Esophagus squamous epithelium (tissue), 5 donors: ENCODE measurements around the gene HOXB5. TPM values are rescaled to one million over a fixed set of nuclear protein-coding genes. Genes with fewer than 3 reads are reported as not detected.

Experiments used
- DNase-seq: peaks from one replicate; lab custom pipeline; 2025; lab: John Stamatoyannopoulos, UW
- H3K27ac ChIP-seq, 4 donors: fragments of 200-600 bp; sonication (generic); one replicate each; pipeline ENCODE4 v1.5.1; 2016 to 2019; ENCODE audit warnings: mild to moderate bottlenecking in 1 of 4
- H3K27me3 ChIP-seq, 4 donors: fragments of 200-600 bp; sonication (generic); 1 replicate in 3 of 4; 2 replicates in 1 of 4; pipeline versions ENCODE4 v1.5.1 to v1.6.0; 2017 to 2021; ENCODE audit warnings: antibody characterized with exemption in 1 of 4
- H3K36me3 ChIP-seq, 3 donors: fragments of 200-600 bp; sonication (generic); one replicate each; pipeline ENCODE4 v1.5.1; 2016 to 2019
- H3K4me1 ChIP-seq, 3 donors: fragments of 200-600 bp; sonication (generic); one replicate each; pipeline ENCODE4 v1.5.1; 2017 to 2019
- H3K4me3 ChIP-seq, 4 donors: fragments of 200-600 bp; sonication (generic); 1 replicate in 3 of 4; 2 replicates in 1 of 4; pipeline ENCODE4 v1.5.1; 2016 to 2019; ENCODE audit warnings: mild to moderate bottlenecking in 2 of 4, moderate library complexity in 1 of 4
- H3K9me3 ChIP-seq, 3 donors: fragments of 200-600 bp; sonication (generic); one replicate each; pipeline ENCODE4 v1.5.1; 2016 to 2019
- CTCF ChIP-seq, 6 experiments: fragments of 450-650 bp in 4 of 6; fragments of 200-600 bp in 2 of 6; sonication (generic) in 2 of 6; IDR thresholded peaks; one replicate each; pipeline ENCODE4 v1.5.1; 2016 to 2019; ENCODE audit warnings: antibody characterized with exemption in 6 of 6, mild to moderate bottlenecking in 4 of 6, moderate library complexity in 4 of 6
- POLR2A ChIP-seq, 4 donors: fragments of 450-650 bp; IDR thresholded peaks; one replicate each; pipeline ENCODE4 v1.6.1; 2017; ENCODE audit warnings: antibody characterized with exemption in 4 of 4, mild to moderate bottlenecking in 4 of 4, moderate library complexity in 3 of 4
- WGBS, 2 donors: methylation state at CpG; one replicate each; pipeline ENCODE4 v1.1.5; 2018; 5-methylcytosine and 5-hydroxymethylcytosine counted together
- intact Hi-C: fragments of 100-400 bp; cut with DNase I; formaldehyde crosslinking; loops from one replicate; pipeline ENCODE4 v1.15.0; 2022
- total RNA-seq, 4 donors: library from RNA; depleted of rRNA; stranded (reverse); fragments of >200 nt; gene quantifications; one replicate each; pipeline ENCODE4 v1.1.0, GENCODE V29; 2016
- donor health status: DM: yes; HTN: yes; CAD: no.

Gene HOXB5
- total RNA-seq, 4 donors from 2014 or later = not detected

DNA sequence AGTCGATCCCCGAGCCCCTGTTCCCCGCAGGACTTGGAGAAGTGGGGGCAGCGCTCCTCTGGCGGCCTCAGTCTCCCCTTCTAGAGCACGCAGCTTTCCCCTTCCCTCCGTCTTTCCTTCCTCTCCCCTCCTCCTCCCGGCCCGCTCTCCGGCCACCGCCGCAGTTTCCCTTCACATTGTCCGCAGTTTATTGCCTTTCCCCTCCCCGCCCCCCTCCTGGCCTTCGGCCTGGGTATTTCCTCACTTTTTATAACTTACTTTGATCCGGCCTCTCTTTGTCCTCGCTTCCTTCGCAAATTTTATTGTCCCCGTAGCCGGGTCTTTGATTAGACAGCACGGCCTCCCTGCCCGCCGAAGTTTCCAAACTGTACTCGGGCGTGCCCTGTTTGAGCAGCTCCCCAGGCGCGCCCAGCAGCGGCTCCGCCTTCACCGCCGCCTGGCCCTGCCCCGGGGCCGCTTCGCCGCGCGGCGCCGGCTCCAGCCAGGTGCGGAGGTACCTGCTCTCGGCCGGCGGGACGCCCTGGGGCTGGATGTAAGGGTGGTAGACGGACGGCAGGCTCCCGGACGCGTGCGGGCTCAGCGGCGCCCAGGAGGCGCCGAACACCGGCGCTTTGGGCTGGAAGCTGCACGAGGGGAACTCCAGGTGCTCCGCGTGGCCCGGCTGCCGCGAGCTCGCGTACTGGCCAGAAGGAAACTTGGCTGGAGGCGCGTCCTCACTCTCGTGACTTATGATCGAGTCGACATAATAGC lies 32.1 kb upstream of the HOXB5 start:
- Histone ChIP-seq H3K4me1 (peaks cover 22 to 26% (median 23%) of the 10 kb centered on the region in 3 donors), H3K9me3 (no peaks in the 10 kb centered on the region), H3K4me3 (peak overlapping the region in 3 of 4 donors; percentile 3 to 61 (median 35)), H3K27me3 (peaks cover 33 to 100% (median 76%) of the 10 kb centered on the region in 4 donors), H3K36me3 (no peaks in the 10 kb centered on the region), H3K27ac (no peak overlapping the region)
- WGBS, 2 donors = 0 to 5% methylated on average over 14 to 26 of the region's 69 CpGs
- DNase-seq = no peak
- intact Hi-C loops = no loop called here
- no peak for TF ChIP-seq POLR2A (IDR thresholded peaks at IDR 0.05)
- TF ChIP-seq CTCF (IDR thresholded peaks at IDR 0.05) = no peak

GRCh38 chr17:48624544-48625494 lies 31.2 kb upstream of the HOXB5 start:
- DNase-seq = no peak
- Histone ChIP-seq H3K4me3 (peak overlapping the region in 3 of 4 donors; percentile 3 to 61 (median 35)), H3K9me3 (no peaks in the 10 kb centered on the region), H3K27ac (no peak overlapping the region), H3K27me3 (peaks cover 42 to 100% (median 78%) of the 10 kb centered on the region in 4 donors), H3K4me1 (peaks cover 22 to 26% (median 23%) of the 10 kb centered on the region in 3 donors), H3K36me3 (no peaks in the 10 kb centered on the region)
- WGBS, 2 donors = 4 to 8% methylated on average over 6 to 14 of the region's 66 CpGs
- no peak for TF ChIP-seq CTCF (IDR thresholded peaks at IDR 0.05)
- no peak for TF ChIP-seq POLR2A (IDR thresholded peaks at IDR 0.05)
- intact Hi-C loops = no loop called here

DNA sequence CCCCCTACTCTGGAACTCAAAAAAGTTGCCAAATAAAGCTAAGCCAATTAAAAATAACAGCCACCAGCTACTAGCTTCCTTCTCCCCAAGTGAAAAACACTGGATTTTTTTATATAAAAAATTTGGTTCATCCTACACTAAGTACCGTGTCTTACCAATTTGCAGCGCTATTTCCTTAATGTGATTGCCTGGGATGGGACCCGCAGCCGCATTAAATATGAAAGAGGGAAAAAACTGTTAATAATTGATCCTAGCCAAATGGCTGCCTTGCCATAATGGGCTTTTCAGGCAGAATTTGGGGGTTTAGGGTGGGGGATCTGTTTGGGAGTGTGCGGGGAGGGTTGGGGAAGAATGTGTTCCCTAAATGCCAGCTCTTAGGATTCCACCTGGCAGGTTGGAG lies 30.5 kb upstream of the HOXB5 start:
- no peak overlapping the region for H3K27ac ChIP-seq
- WGBS, 2 donors = 22 to 39% methylated on average over 5 of the region's 5 CpGs
- peaks cover 22 to 29% (median 23%) of the 10 kb centered on the region in 3 donors for H3K4me1 ChIP-seq
- no peaks in the 10 kb centered on the region for H3K9me3 ChIP-seq
- no peaks in the 10 kb centered on the region for H3K36me3 ChIP-seq
- DNase-seq = no peak
- no peak overlapping the region for H3K4me3 ChIP-seq
- TF ChIP-seq POLR2A (IDR thresholded peaks at IDR 0.05) (no peak), CTCF (IDR thresholded peaks at IDR 0.05) (no peak)
- intact Hi-C loops = no loop called here
- peaks cover 48 to 100% (median 80%) of the 10 kb centered on the region in 4 donors for H3K27me3 ChIP-seq

- Histone ChIP-seq H3K27ac (no peak overlapping the region), H3K4me3 (no peak overlapping the region), H3K9me3 (no peaks in the 10 kb centered on the region), H3K36me3 (no peaks in the 10 kb centered on the region), H3K27me3 (peaks cover 48 to 100% (median 77%) of the 10 kb centered on the region in 4 donors), H3K4me1 (peaks cover 22 to 34% (median 23%) of the 10 kb centered on the region in 3 donors)
- intact Hi-C loops = no loop called here
- 22 to 38% methylated on average over 3 to 4 of the region's 4 CpGs for WGBS, 2 donors
- TF ChIP-seq CTCF (IDR thresholded peaks at IDR 0.05) = no peak
- TF ChIP-seq POLR2A (IDR thresholded peaks at IDR 0.05) = no peak
- no peak for DNase-seq
Measured at GRCh38 chr17:48623583-48623982, 30.0 kb upstream of the HOXB5 start.
